Measurements from ENCODE around the gene OSBPL1A. TPM values are rescaled to one million over a fixed set of nuclear protein-coding genes. Genes with fewer than 3 reads are reported as not detected.

OSBPL1A gene
- total RNA-seq, 4 donors from 2014 or later = 16.1 to 80.0 (median 61.4) TPM

GRCh38 chr18:24354278-24354677 is 43.3 kb downstream of the OSBPL1A start:
- TF ChIP-seq EP300 (IDR thresholded peaks at IDR 0.05; ENCODE audit: low read depth) (no peak), POLR2AphosphoS5 (IDR thresholded peaks at IDR 0.05) (no peak), POLR2A (IDR thresholded peaks at IDR 0.05) (no peak), CTCF (IDR thresholded peaks at IDR 0.05) (no peak)
- no peak for DNase-seq
- intact Hi-C loops (cut with DNase I; ENCODE audit: low total_unique reads) = loop anchor here (10.0 kb wide), 1 partner anchor 371 kb away; no protein-coding TSS in a partner anchor
- in situ Hi-C loops (cut with MboI; ENCODE audit: low pct_ligation_motif_present in 1 of 4, low pct_unique_long_range_greater_than_20kb in 1 of 4, low sequenced_read_pairs in 3 of 4) = loop anchor here in 2 of 4 donors (25.0 kb wide), 2 partner anchors 133 to 383 kb away; no protein-coding TSS in a partner anchor
- Histone ChIP-seq H3K9me3 (no peaks in the 10 kb centered on the region), H3K4me1 (no peaks in the 10 kb centered on the region), H3K27ac (no peak overlapping the region), H3K27me3 (no peaks in the 10 kb centered on the region), H3K4me3 (no peak overlapping the region), H3K36me3 (no peaks in the 10 kb centered on the region)
- 81 to 86% methylated on average over 1 to 6 of the region's 6 CpGs for WGBS, 2 donors (ENCODE audit: low coverage in 1 of 2)

GRCh38 chr18:24346254-24346653 is 51.4 kb downstream of the OSBPL1A start:
- H3K27me3 ChIP-seq = no peaks in the 10 kb centered on the region
- intact Hi-C loops (cut with DNase I; ENCODE audit: low total_unique reads) (no loop called here), in situ Hi-C loops (cut with MboI; ENCODE audit: low pct_ligation_motif_present in 1 of 4, low pct_unique_long_range_greater_than_20kb in 1 of 4, low sequenced_read_pairs in 3 of 4) (loop anchor here in 1 of 4 donors (25.0 kb wide), 1 partner anchor 109 kb away; no protein-coding TSS in a partner anchor)
- no peaks in the 10 kb centered on the region for H3K4me1 ChIP-seq
- H3K36me3 ChIP-seq = no peaks in the 10 kb centered on the region
- H3K27ac ChIP-seq = no peak overlapping the region
- H3K9me3 ChIP-seq = no peaks in the 10 kb centered on the region
- TF ChIP-seq POLR2AphosphoS5 (IDR thresholded peaks at IDR 0.05) (no peak), POLR2A (IDR thresholded peaks at IDR 0.05) (no peak), CTCF (IDR thresholded peaks at IDR 0.05) (no peak), EP300 (IDR thresholded peaks at IDR 0.05; ENCODE audit: low read depth) (no peak)
- DNase-seq = no peak
- H3K4me3 ChIP-seq = no peak overlapping the region

GRCh38 chr18:24344509-24344908 is 53.1 kb downstream of the OSBPL1A start:
- Histone ChIP-seq H3K36me3 (no peaks in the 10 kb centered on the region), H3K27ac (no peak overlapping the region), H3K27me3 (no peaks in the 10 kb centered on the region), H3K4me3 (no peak overlapping the region), H3K9me3 (no peaks in the 10 kb centered on the region), H3K4me1 (no peaks in the 10 kb centered on the region)
- WGBS, 2 donors (ENCODE audit: low coverage in 1 of 2) = 90 to 100% methylated on average over 4 to 6 of the region's 6 CpGs
- intact Hi-C loops (cut with DNase I; ENCODE audit: low total_unique reads) (no loop called here), in situ Hi-C loops (cut with MboI; ENCODE audit: low pct_ligation_motif_present in 1 of 4, low pct_unique_long_range_greater_than_20kb in 1 of 4, low sequenced_read_pairs in 3 of 4) (loop anchor here in 1 of 4 donors (25.0 kb wide), 1 partner anchor 107 kb away; no protein-coding TSS in a partner anchor)
- TF ChIP-seq EP300 (IDR thresholded peaks at IDR 0.05; ENCODE audit: low read depth) (no peak), CTCF (IDR thresholded peaks at IDR 0.05) (no peak), POLR2A (IDR thresholded peaks at IDR 0.05) (no peak), POLR2AphosphoS5 (IDR thresholded peaks at IDR 0.05) (no peak)
- no peak for DNase-seq

- in situ Hi-C loops (cut with MboI; ENCODE audit: low pct_ligation_motif_present in 1 of 4, low pct_unique_long_range_greater_than_20kb in 1 of 4, low sequenced_read_pairs in 3 of 4) = loop anchor here in 1 of 4 donors (25.0 kb wide), 1 partner anchor 105 kb away; no protein-coding TSS in a partner anchor
- DNase-seq = no peak
- Histone ChIP-seq H3K9me3 (no peaks in the 10 kb centered on the region), H3K27me3 (no peaks in the 10 kb centered on the region), H3K4me1 (no peaks in the 10 kb centered on the region), H3K36me3 (no peaks in the 10 kb centered on the region), H3K4me3 (no peak overlapping the region), H3K27ac (no peak overlapping the region)
- 88 to 95% methylated on average over 3 of the region's 3 CpGs for WGBS, 2 donors (ENCODE audit: low coverage in 1 of 2)
- intact Hi-C loops (cut with DNase I; ENCODE audit: low total_unique reads) = no loop called here
- no peak for TF ChIP-seq POLR2A (IDR thresholded peaks at IDR 0.05)
- TF ChIP-seq EP300 (IDR thresholded peaks at IDR 0.05; ENCODE audit: low read depth) = no peak
- TF ChIP-seq POLR2AphosphoS5 (IDR thresholded peaks at IDR 0.05) = no peak
- TF ChIP-seq CTCF (IDR thresholded peaks at IDR 0.05) = no peak
Measured at GRCh38 chr18:24342347-24342746, 55.3 kb downstream of the OSBPL1A start.

All from transverse colon (tissue), 4 donors.